Muscle layer of colon (tissue), 2 donors: Measurements from ENCODE around the gene SMIM1.

Experiments
- H3K27ac ChIP-seq: one replicate; pipeline ENCODE4 v1.7.0; 2013; ENCODE audit warnings: low read depth, mild to moderate bottlenecking, low read length, moderate library complexity
- H3K27me3 ChIP-seq, 2 donors: one replicate each; pipeline ENCODE4 v1.7.0; 2013; ENCODE audit warnings: low read length in 2 of 2, mild to moderate bottlenecking in 2 of 2; ENCODE audit not compliant: insufficient read depth in 2 of 2, control insufficient read depth in 1 of 2
- H3K36me3 ChIP-seq: one replicate; pipeline ENCODE4 v1.7.0; 2013; ENCODE audit warnings: mild to moderate bottlenecking, low read length; ENCODE audit not compliant: insufficient read depth
- H3K4me1 ChIP-seq: one replicate; pipeline ENCODE4 v1.7.0; 2013; ENCODE audit warnings: mild to moderate bottlenecking, low read length; ENCODE audit not compliant: insufficient read depth
- H3K4me3 ChIP-seq, 2 donors: one replicate each; pipeline ENCODE4 v1.7.0; 2013; ENCODE audit warnings: low read length in 2 of 2, low read depth in 1 of 2, mild to moderate bottlenecking in 1 of 2, moderate library complexity in 1 of 2
- H3K9ac ChIP-seq: one replicate; pipeline ENCODE4 v1.7.0; 2013; ENCODE audit warnings: low read length
- H3K9me3 ChIP-seq: one replicate; pipeline ENCODE4 v1.7.0; 2013; ENCODE audit warnings: mild to moderate bottlenecking, low read length
- donor health status: abdominal sarcoma.
- donor health status: Adenocarcinoma of cecum.

Gene SMIM1

DNA sequence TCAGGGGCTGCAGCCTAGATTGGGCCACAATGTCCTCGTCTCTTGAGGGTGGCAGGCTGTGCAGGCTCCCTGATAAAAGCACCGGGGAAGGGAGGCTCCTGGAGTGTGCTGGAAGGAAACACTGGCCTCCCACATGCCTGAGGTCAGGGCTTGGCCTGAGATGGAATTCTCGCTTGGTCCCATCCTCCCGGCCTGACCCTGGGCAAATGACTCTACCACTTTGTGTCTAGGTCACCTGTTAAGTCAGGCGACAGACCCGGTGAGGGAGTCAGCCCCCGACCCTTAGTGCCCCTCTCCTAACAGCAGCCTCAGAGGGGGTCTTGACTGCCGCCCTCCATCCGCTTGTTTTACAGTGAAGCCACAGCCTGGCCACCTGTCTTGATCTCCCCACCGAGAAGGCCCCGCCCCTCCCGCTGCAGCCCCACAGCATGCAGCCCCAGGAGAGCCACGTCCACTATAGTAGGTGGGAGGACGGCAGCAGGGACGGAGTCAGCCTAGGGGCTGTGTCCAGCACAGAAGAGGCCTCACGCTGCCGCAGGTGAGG lies 2.5 kb downstream of the SMIM1 start:
- Histone ChIP-seq H3K9ac (no peak overlapping the region), H3K27ac (no peak overlapping the region), H3K4me3 (no peak overlapping the region), H3K9me3 (no peaks in the 10 kb centered on the region), H3K36me3 (peaks cover 10% of the 10 kb centered on the region), H3K4me1 (peaks cover 23% of the 10 kb centered on the region), H3K27me3 (no peaks in the 10 kb centered on the region)

DNA sequence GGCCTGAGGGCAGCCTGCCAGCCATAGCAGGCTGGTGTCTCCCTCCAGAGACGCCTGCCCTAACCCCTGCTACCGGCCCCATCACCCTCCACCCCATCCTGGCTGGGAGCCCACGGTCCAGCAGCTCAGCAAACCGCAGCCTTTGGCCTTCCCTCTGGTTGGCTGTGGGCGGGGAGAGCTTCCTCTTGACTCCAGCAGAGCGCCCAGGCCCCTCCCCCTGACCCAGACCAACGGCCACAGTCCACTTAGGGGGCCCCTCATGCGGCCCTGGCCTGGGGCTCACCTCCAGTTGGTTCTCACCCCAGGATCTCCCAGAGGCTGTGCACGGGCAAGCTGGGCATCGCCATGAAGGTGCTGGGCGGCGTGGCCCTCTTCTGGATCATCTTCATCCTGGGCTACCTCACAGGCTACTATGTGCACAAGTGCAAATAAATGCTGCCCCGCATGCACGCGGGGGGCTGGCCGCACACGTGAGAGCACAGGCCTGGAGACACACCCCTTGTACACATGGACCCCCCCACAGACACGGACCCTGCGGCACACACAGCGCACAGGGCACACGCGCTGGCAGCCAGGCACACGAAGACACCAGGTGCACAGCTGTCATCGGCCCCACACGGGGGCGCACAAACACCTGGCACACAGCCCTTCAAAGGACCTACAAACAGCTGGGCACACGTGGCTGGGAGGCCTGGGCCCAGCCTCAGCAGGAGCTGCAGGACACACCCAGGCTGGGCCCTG lies 3.1 kb downstream of the SMIM1 start:
- no peaks in the 10 kb centered on the region for H3K9me3 ChIP-seq
- no peaks in the 10 kb centered on the region for H3K27me3 ChIP-seq
- H3K36me3 ChIP-seq = peaks cover 17% of the 10 kb centered on the region
- H3K4me3 ChIP-seq = no peak overlapping the region
- H3K9ac ChIP-seq = no peak overlapping the region
- peaks cover 23% of the 10 kb centered on the region for H3K4me1 ChIP-seq
- H3K27ac ChIP-seq = no peak overlapping the region

- no peak overlapping the region for H3K27ac ChIP-seq
- no peak overlapping the region for H3K9ac ChIP-seq
- H3K4me3 ChIP-seq = no peak overlapping the region
- H3K27me3 ChIP-seq = no peaks in the 10 kb centered on the region
- H3K36me3 ChIP-seq = peaks cover 24% of the 10 kb centered on the region
- H3K9me3 ChIP-seq = no peaks in the 10 kb centered on the region
- peaks cover 17% of the 10 kb centered on the region for H3K4me1 ChIP-seq
Measured at GRCh38 chr1:3776231-3776961, 3.8 kb downstream of the SMIM1 start.

DNA sequence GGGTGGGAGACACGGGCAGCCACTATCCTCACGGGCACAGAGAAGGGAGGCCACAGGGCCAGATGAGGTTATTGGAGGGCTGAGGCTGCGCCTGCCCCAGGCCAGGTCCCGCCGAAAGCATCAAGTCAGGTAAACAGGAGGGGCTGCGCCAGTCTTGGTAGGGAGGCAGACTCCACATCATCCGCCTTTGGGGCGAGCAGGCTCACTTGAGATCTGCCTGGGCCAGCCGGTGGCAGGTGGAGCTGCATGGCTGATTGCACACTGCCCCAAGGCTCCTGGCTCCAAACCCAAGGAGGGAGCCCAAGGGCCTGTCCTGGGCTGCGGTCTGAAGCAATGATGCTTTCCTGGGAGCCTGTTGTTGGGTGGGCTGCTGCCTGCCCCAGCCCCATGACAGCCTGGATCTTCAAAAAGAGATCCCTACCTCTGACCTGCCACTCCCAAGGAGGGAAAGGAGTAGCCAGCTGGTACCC lies 4.6 kb downstream of the SMIM1 start:
- H3K4me3 ChIP-seq = no peak overlapping the region
- H3K9ac ChIP-seq = no peak overlapping the region
- H3K27ac ChIP-seq = no peak overlapping the region
- H3K9me3 ChIP-seq = no peaks in the 10 kb centered on the region
- peaks cover 12% of the 10 kb centered on the region for H3K4me1 ChIP-seq
- H3K36me3 ChIP-seq = peaks cover 31% of the 10 kb centered on the region
- no peaks in the 10 kb centered on the region for H3K27me3 ChIP-seq

DNA sequence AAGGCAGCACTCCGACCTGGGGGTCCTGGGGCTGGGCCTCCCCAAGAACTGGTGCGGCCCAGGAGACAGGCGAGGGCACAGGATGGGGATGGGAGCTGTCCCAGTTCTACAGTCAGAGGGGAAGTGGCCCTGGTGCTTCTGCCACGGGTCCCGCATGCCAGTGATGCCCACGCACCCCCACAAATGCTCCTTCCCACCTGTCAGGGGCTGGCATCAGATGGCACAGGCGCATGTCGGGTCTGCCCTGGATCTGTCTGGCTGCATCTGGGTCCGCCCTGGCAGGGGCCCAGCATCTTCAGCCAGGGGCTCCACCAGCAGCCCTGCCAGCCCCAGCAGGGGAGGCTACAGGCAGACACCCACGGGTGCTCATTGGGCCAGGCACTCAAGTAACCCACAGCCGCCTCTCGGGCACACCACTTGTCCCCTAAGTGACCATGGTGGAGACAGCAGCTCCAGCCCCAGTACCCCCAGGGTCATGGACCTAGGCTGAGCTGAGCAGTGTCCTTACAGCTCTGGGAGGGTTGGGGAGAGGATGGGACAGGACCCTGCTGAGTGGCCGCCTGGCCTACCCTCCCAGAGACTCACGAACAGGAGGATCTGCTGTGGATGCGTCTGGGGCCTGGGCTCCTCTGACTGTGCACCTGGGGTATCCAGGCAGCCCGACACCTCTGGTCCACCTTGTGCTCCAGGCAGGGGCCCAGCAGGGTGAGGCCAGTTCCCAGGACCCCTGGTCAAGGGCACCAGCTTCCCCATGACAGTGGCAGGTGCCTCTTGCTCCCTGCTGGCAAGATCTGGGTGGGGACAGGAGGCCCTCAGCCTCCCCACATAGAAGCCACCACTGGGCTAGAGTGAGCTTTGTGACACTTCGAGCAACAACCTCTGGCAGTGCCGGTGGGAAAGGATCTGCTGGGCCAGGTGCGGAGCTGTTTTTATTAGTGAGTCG lies 5.4 kb downstream of the SMIM1 start:
- Histone ChIP-seq H3K4me1 (peaks cover 12% of the 10 kb centered on the region), H3K27me3 (no peaks in the 10 kb centered on the region), H3K9me3 (no peaks in the 10 kb centered on the region), H3K4me3 (no peak overlapping the region), H3K27ac (no peak overlapping the region), H3K9ac (no peak overlapping the region), H3K36me3 (peaks cover 39% of the 10 kb centered on the region)

- H3K9me3 ChIP-seq = no peaks in the 10 kb centered on the region
- H3K4me3 ChIP-seq = no peak overlapping the region
- peaks cover 46% of the 10 kb centered on the region for H3K36me3 ChIP-seq
Measured at GRCh38 chr1:3778590-3779264, 6.2 kb downstream of the SMIM1 start.

GRCh38 chr1:3779265-3779911 lies 6.8 kb downstream of the SMIM1 start:
- H3K9me3 ChIP-seq = no peaks in the 10 kb centered on the region
- no peaks in the 10 kb centered on the region for H3K27me3 ChIP-seq
- no peak overlapping the region for H3K9ac ChIP-seq
- H3K36me3 ChIP-seq = peaks cover 46% of the 10 kb centered on the region
- H3K27ac ChIP-seq = no peak overlapping the region
- peaks cover 6% of the 10 kb centered on the region for H3K4me1 ChIP-seq
- H3K4me3 ChIP-seq = no peak overlapping the region

More at GRCh38 chr1:3778590-3779264, 6.2 kb downstream of the SMIM1 start:
- Histone ChIP-seq H3K27ac (no peak overlapping the region), H3K4me1 (peaks cover 6% of the 10 kb centered on the region), H3K9ac (no peak overlapping the region), H3K27me3 (no peaks in the 10 kb centered on the region)

- no peaks in the 10 kb centered on the region for H3K9me3 ChIP-seq
- H3K27ac ChIP-seq = no peak overlapping the region
- H3K4me1 ChIP-seq = peaks cover 5% of the 10 kb centered on the region
- H3K4me3 ChIP-seq = no peak overlapping the region
- peaks cover 50% of the 10 kb centered on the region for H3K36me3 ChIP-seq
- H3K27me3 ChIP-seq = no peaks in the 10 kb centered on the region
- no peak overlapping the region for H3K9ac ChIP-seq
Measured at GRCh38 chr1:3779912-3780416, 7.4 kb downstream of the SMIM1 start.

- Histone ChIP-seq H3K27me3 (no peaks in the 10 kb centered on the region), H3K9ac (no peak overlapping the region), H3K9me3 (no peaks in the 10 kb centered on the region), H3K27ac (no peak overlapping the region), H3K4me1 (no peaks in the 10 kb centered on the region), H3K4me3 (no peak overlapping the region), H3K36me3 (peaks cover 59% of the 10 kb centered on the region)
Measured at GRCh38 chr1:3780901-3781300, 8.4 kb downstream of the SMIM1 start.
